Epithelial cell of esophagus (primary cell): Measurements from ENCODE around the gene MAP3K19.
"Not testable (repeated sequence)": the region's sequence is repeated elsewhere in the genome, so short reads cannot be mapped to it uniquely, and the experiment has no call there.

Source experiments
- DNase-seq: peaks from one replicate; pipeline ENCODE4 v3.0.0; 2010; ENCODE audit warnings: low read depth
- H3K4me3 ChIP-seq: 2 replicates; pipeline ENCODE4 v1.5.1; 2011; ENCODE audit warnings: mild to moderate bottlenecking, low read length, control low read depth
- TF ChIP-seq, protein P1 (sequence below): IDR thresholded peaks from 2 replicates; pipeline ENCODE4 v1.5.1; 2011; ENCODE audit warnings: low read depth, mild to moderate bottlenecking, low read length, control low read depth, inconsistent platforms; ENCODE audit not compliant: insufficient read depth; ENCODE audit errors: missing control alignments

The MAP3K19 gene

DNA sequence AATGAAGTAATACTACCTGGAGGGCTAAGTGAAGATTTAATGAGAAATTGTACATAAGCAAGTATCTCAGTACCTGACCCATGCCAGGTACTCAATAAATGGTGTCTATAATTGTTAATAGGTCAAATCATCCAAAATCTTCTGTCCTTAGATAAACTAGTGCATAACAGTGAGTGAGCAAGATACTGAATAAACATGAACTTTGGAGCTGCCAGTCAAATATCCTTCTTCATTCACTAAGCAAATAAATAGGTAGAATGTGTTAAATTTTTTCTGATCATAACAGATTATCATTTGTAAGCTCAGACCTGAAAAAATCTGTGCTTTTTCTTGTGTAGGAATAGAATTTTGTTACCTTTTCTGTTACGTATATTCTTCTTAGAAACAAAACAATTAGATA, 44.4 kb upstream of the MAP3K19 start:
- TF ChIP-seq, protein P1, sequence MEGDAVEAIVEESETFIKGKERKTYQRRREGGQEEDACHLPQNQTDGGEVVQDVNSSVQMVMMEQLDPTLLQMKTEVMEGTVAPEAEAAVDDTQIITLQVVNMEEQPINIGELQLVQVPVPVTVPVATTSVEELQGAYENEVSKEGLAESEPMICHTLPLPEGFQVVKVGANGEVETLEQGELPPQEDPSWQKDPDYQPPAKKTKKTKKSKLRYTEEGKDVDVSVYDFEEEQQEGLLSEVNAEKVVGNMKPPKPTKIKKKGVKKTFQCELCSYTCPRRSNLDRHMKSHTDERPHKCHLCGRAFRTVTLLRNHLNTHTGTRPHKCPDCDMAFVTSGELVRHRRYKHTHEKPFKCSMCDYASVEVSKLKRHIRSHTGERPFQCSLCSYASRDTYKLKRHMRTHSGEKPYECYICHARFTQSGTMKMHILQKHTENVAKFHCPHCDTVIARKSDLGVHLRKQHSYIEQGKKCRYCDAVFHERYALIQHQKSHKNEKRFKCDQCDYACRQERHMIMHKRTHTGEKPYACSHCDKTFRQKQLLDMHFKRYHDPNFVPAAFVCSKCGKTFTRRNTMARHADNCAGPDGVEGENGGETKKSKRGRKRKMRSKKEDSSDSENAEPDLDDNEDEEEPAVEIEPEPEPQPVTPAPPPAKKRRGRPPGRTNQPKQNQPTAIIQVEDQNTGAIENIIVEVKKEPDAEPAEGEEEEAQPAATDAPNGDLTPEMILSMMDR, result no peak
- H3K4me3 ChIP-seq, result no peak overlapping the region
- no peak for DNase-seq

DNA sequence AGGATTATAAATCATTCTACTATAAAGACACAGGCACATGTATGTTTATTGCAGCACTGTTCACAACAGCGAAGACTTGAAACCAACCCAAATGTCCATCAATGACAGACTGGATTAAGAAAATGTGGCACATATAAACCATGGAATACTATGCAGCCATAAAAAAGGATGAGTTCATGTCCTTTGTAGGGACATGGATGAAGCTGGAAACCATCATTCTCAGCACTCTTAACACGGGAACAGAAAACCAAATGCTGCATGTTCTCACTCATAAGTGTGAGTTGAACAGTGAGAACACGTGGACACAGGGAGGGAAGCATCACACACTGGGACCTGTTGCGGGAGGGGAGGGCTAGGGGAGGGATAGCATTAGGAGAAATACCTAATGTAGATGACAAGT, 42.4 kb upstream of the MAP3K19 start:
- H3K4me3 ChIP-seq, DNase-seq: not testable (repeated sequence)

DNA sequence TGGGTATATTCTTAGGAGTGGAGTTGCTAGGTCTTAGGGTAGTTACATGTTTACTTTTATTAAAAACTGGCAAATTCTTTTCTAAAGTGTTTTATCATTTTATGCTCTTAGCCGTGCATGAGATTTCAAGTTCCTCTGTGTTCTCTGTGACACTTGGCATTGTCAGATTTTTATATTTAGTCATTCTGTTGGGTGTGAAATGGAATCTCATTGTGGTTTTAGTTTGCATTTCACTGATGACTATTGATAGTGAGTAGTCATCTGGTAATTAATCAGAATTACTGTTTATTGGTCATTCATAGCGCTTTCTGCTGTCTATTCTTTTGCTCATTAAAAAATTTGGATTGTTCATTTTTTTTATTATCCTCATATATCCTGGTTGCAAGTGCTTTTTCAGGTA, 39.0 kb upstream of the MAP3K19 start:
- H3K4me3 ChIP-seq, result no peak overlapping the region
- DNase-seq, result peak; percentile 8
- TF ChIP-seq, protein P1, result no peak

DNA sequence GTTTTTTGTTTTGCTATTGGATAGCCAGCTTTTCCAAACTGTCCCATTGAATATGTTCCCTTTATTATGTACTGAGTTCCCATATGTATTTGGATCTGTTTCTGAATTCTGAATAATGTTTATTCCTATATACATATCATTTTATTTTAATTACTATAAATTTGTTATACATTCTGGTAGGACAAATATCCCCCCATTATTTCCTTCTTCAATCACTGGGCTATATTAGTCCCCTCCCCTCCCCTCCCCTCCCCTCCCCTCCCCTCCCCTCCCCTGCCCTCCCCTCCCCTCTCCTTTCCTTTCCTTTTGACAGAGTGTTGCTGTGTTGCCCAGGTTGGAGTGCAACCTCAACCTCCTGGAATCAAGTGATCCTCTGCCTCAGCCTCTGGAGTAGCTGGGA, 31.2 kb upstream of the MAP3K19 start:
- H3K4me3 ChIP-seq, result no peak overlapping the region
- DNase-seq, result no peak
- TF ChIP-seq, protein P1, result no peak

DNA sequence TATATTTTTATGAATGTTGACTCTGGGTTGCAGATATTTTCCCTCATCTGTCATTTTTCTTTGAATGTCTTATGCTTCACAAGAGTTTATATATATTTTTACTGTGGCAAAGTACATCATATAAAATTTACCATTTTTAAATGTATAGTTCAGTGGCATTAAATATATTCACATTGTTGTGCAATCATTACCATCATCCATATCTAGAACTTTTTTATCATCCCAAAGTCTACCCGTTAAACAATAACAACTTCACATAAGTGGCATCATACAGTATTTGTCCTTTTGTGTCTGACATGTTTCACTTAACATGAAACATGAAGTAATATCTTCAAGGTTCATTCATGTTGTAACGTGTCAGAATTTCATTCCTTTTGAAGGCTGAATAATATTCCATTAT, 29.3 kb upstream of the MAP3K19 start:
- TF ChIP-seq, protein P1, result no peak
- no peak for DNase-seq
- H3K4me3 ChIP-seq, result no peak overlapping the region

DNA sequence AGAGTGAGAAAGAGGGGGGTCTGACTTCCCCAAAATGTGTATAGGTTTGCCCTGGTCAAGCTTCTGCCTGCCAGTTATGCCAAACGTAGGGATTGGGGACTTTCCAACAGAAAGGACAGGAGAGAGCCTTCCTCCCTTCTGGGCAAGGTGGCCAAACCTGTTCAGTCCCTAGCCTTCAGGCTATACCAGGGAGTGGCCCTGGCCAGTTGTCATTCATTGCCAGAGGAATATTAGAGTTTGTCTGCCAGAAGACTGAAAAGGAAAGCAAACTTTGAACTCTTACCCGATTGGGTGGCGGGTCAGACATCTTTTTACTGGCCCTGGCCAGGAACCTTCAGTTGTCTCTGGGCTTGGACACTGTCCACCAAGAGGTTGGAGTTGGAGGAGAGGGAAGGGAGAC, 27.0 kb upstream of the MAP3K19 start:
- TF ChIP-seq, protein P1, result no peak
- DNase-seq, result peak; percentile 66
- no peak overlapping the region for H3K4me3 ChIP-seq

DNA sequence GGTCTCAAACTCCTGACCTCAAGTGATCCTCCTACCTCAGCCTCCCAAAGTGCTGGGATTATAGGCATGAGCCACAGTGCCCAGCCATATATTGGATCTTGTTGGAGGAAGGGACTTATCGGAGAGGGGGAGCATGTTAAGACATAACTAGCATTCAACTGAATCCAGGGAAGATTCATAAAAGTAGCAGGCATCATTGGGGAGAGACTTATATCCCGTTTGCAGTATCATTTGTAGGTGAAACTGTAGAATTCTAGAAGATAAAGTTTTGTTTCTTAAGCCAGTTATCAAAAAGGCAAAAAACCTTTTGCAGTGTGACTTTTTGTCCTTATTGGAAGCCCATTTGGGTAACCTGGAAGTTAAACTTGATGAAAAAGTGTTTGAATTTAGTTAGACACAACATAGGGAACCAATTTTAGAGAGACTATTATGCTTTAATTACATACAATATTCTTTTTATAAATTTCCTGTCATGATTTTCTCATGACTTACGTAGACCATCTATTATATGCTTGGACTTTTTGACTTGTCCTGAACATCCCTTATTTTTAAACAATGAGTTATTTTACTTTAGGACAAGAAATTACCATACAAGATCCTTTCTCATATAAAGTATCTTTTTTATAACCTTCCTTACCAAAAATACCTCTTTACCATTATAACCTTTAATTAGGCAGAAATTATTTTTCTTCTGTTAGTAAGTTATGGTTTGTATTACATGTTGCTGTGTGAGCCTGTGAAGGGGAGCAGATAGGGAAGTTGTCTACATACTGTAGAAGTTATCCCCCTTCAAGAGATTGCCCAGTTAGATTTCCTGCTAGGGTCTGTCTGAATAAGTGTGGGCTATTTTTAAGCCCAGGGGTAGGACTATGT, 25.1 kb upstream of the MAP3K19 start:
- no peak overlapping the region for H3K4me3 ChIP-seq
- TF ChIP-seq, protein P1, result no peak
- DNase-seq, result no peak
